ENCODE data around the gene MCF2. TPM values are rescaled to one million over a fixed set of nuclear protein-coding genes. Genes with fewer than 3 reads are reported as not detected.

MCF2 gene
- total RNA-seq, 2 donors from 2014 or later: 0.23 to 0.72 TPM

- no peak for DNase-seq (ENCODE audit: low spot score in 2 of 2)
- no peak overlapping the region for H3K27ac Mint-ChIP-seq
- no peak for ATAC-seq
- no peaks in the 10 kb centered on the region for H3K9me3 Mint-ChIP-seq
- no peaks in the 10 kb centered on the region for H3K36me3 Mint-ChIP-seq
Observed at GRCh38 chrX:139538907-139539790, 168.8 kb downstream of the MCF2 start.

GRCh38 chrX:139533444-139533843 is 174.5 kb downstream of the MCF2 start:
- no peaks in the 10 kb centered on the region for H3K36me3 Mint-ChIP-seq
- H3K9me3 Mint-ChIP-seq: no peaks in the 10 kb centered on the region
- no peak for ATAC-seq
- no peak overlapping the region for H3K27ac Mint-ChIP-seq
- DNase-seq (ENCODE audit: low spot score in 2 of 2): no peak

GRCh38 chrX:139532834-139533233 is 175.1 kb downstream of the MCF2 start:
- Mint-ChIP-seq H3K36me3 (no peaks in the 10 kb centered on the region), H3K27ac (no peak overlapping the region), H3K9me3 (no peaks in the 10 kb centered on the region)
- ATAC-seq (no peak), DNase-seq (ENCODE audit: low spot score in 2 of 2) (no peak)

Other genes starting within 250 kb of the MCF2 start
- gene F9, start 177.4 kb downstream of the MCF2 start, total RNA-seq: not detected
- gene ATP11C, start 224.9 kb upstream of the MCF2 start, total RNA-seq: 10 to 100 TPM; 19.2 to 20.0 TPM